GM18909 (cell line): ENCODE data around the gene CAND2.
"Not testable (repeated sequence)": the region's sequence is repeated elsewhere in the genome, so short reads cannot be mapped to it uniquely, and the experiment has no call there.

Source experiments
- ATAC-seq: cut with Tn5 transposase; IDR thresholded peaks from one replicate; pipeline ENCODE4 v1.9.1; 2021; ENCODE audit warnings: mild to moderate bottlenecking; ENCODE audit not compliant: unreplicated experiment, poor library complexity

The CAND2 gene

GRCh38 chr3:12825156-12825555 lies 28.7 kb downstream of the CAND2 start:
- no peak for ATAC-seq

- ATAC-seq = no peak
Observed at GRCh38 chr3:12828751-12829150, 32.3 kb downstream of the CAND2 start.

GRCh38 chr3:12829404-12829803 lies 32.9 kb downstream of the CAND2 start:
- ATAC-seq = no peak

GRCh38 chr3:12829886-12830784 lies 33.7 kb downstream of the CAND2 start:
- no peak for ATAC-seq

- ATAC-seq = no peak
Observed at GRCh38 chr3:12830785-12831156, 34.3 kb downstream of the CAND2 start.

- no peak for ATAC-seq
Observed at GRCh38 chr3:12831301-12831866, 34.9 kb downstream of the CAND2 start.

- ATAC-seq = no peak
Observed at GRCh38 chr3:12832350-12833221, 36.1 kb downstream of the CAND2 start.

GRCh38 chr3:12833222-12834161 lies 37.0 kb downstream of the CAND2 start:
- no peak for ATAC-seq

GRCh38 chr3:12835052-12835665 lies 38.7 kb downstream of the CAND2 start:
- ATAC-seq = no peak

GRCh38 chr3:12837295-12837986 lies 41.0 kb downstream of the CAND2 start:
- ATAC-seq = no peak

GRCh38 chr3:12838179-12838965 lies 41.9 kb downstream of the CAND2 start:
- ATAC-seq = no peak

- no peak for ATAC-seq
Observed at GRCh38 chr3:12839156-12839946, 42.9 kb downstream of the CAND2 start.

GRCh38 chr3:12840148-12840547 lies 43.7 kb downstream of the CAND2 start:
- ATAC-seq = not testable (repeated sequence)

GRCh38 chr3:12840591-12841148 lies 44.2 kb downstream of the CAND2 start:
- ATAC-seq = peak; percentile 37

- ATAC-seq = peak; percentile 85
Observed at GRCh38 chr3:12841149-12841969, 44.9 kb downstream of the CAND2 start, which contains the start of gene RPL32. Gene RPL32 (minus strand): TSS chr3:12841565. CDS start chr3:12840237, 1,328 bp downstream.

- ATAC-seq = no peak
Observed at GRCh38 chr3:12841970-12842328, 45.5 kb downstream of the CAND2 start.
